ENCODE measurements around the gene MDN1.

DNA sequence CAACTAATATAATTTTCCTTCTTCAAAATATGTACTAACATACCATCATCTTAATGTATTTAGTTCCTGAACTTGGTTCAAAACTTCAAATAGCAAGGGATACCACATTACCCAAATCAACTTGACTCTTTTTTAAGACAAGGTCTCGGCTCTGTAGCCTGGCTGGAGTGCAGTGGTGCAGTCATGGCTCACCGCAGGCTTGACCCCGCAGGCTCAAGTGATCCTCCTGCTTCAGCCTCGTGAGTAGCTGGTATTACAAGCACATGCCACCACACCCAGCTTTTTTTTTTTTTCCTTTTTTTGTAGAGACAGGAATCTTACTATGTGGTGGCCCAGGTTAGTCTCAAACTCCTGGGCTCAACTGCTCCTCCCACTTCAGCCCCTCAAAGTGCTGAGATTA, 125.2 kb downstream of the MDN1 start:
- TF ChIP-seq CTCF (IDR thresholded peaks at IDR 0.05; ENCODE audit: borderline replicate concordance, extremely low read depth, low read length, poor library complexity, severe bottlenecking) (no peak), EZH2 (IDR thresholded peaks at IDR 0.05; ENCODE audit: borderline replicate concordance, low read depth, low read length, severe bottlenecking) (no peak)

Data from DND-41 (cell line).